Embryonic facial prominence (tissue), 1 donor: ENCODE results near the gene STPG4.
"Not testable (repeated sequence)": the region's sequence is repeated elsewhere in the genome, so short reads cannot be mapped to it uniquely, and the experiment has no call there.

Source experiments
- DNase-seq: peaks from one replicate; pipeline ENCODE4 v3.0.0-alpha.2; 2016; ENCODE audit errors: extremely low spot score

STPG4 gene

DNA sequence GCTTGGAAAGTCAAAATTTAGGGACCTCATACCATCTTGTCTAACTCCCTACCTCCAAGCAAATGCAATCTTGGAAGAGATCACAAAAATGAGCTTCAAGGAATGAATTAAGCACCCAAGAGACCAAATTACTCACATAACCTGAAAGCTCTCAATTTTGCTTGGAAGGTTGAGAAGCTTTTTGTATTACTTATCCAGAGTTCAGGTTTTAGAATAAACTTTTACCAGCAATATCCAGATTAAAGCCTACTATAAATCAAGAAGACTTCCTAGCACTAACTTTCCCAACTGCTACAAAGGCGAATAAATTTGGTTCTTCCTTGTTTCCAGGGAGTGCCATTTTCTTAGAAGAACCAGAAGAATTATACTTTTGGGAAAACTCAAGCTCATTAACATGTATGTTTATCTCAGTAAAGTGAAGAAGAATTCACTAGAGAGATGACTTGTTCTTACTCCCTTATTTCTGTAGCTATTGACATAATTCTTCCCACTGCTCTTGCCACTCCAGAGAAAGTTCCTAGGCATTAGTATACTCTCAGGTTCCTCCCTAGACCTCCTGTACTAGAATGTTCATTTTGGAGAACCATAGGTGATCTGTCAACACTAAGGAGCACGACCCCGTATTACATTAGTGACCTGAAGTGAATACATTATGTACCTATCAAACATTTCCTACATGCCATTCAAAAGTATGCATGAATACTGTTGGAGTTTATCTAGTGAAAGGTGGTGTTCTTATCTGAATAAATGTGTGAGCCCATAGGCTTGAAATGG lies 18.0 kb upstream of the STPG4 start:
- no peak for DNase-seq

DNA sequence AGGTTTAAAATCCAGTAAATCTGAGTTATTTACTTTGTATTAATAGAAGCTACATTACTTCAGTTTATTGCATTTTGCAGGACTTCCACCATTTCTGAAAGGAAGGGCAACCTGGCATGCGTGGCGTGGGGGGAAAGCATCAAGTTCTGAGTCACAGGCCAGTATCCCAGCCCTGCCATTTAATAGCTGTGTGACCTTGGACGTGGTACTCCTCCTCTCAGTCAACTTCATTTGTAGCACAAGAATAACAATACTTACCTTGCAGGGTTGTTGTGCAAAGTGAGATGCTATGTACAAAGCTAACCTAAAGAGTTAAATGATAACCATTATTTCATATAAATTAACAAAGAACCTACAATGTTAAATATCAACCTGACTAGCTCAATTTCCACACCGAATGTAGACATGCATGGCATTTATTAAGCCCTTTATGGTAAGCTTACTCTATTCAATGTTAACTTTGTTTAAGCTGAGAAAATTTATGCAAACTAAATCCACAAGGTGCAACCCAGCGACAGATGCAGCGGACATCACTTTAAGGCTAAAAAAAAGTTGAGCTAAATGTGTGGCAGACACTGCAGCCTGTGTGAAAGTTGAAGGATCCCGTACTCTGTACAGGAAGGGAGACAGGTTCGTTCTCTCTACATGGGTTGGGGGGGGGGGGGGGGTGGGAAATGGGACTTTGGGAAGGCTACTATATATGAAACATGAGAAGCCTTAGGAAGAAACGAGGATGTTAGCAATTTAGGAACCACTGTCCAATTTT lies 17.2 kb upstream of the STPG4 start:
- no peak for DNase-seq

DNA sequence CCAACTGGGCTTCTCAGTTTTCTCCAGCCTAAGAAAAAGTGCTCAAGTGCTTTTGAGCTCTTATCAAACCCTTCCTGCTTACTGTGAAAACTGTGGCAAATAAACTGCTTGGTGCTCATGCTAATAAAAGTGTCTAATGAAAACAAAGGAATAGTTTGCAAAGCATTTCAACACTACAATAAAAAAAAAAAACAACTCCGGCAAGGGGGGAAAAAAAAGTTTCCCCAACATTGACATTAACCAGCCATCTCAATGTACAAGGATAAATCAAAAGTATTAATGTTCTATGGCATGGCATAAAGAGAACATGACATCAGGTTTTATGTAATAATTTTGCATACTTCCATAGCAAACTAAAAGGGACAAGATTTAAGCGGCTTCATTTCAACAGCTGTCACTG lies 14.7 kb upstream of the STPG4 start:
- DNase-seq: no peak

GRCh38 chr2:47168895-47169294 lies 13.8 kb upstream of the STPG4 start:
- not testable (repeated sequence) for DNase-seq

GRCh38 chr2:47167149-47167548 lies 12.0 kb upstream of the STPG4 start:
- no peak for DNase-seq

DNA sequence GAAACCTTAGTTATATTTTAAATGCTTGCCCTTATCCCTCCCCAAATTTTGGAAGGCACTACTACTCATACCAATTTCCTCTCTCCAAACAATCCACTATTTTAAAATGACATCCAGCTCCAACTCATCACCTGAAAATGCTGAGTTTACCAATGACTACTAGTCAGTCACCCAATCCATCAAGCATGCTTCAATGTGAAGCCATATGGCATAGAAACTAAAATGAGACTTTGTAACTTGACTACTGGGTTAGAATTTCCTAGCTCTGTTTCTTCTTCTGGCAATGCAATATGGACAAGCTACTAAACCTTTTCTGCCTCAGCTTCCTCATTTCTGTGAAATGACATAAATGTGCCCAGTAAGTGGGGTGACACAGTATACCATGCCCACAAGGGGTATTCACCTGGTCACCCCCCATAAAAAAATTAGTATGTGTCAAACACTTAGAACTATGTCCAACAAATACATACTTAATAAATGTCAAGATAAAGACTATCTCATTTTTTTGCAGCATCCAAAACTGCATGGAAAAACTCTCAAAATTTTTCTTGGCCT lies 10.0 kb upstream of the STPG4 start:
- no peak for DNase-seq

- DNase-seq: no peak
Measured at GRCh38 chr2:47162780-47163179, 7.7 kb upstream of the STPG4 start.

- DNase-seq: no peak
Measured at GRCh38 chr2:47161475-47161874, 6.4 kb upstream of the STPG4 start.

DNA sequence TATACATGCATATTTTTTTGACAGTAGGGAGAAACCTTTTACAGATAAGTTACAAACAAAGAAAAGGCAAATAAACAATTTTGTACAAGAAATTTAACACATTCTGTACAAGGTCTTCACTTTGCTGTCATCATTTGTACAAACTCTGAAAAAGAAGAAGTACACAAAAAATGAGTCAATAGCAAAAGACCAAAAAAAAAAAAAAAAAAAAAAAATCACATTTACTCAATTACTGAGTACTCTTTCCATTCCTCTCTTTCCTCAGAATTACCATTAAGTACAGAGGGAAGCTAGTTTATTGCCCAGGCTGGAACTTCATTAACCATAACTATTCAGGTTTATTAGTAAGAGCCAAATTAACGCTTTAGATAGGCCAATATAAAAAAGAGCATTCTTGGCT lies 5.6 kb upstream of the STPG4 start:
- DNase-seq: no peak

DNA sequence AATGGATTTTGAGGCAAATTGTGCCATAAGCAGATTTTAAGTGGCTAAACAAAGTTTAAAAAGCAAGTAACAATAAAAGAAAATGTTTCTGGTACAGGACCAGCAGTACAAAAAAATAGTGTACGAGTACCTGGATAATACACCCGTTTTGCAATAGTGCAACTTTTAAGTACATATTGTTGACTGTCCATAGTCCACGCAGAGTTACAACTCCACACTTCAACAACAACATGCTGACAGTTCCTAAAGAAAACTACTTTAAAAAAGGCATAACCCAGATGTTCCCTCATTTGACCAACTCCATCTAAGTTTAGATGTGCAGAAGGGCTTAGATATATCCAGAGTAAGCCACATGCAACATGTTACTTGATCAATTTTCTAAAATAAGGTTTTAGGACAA lies 5.1 kb upstream of the STPG4 start:
- DNase-seq: no peak

GRCh38 chr2:47159627-47160026 lies 4.5 kb upstream of the STPG4 start:
- DNase-seq: no peak

DNA sequence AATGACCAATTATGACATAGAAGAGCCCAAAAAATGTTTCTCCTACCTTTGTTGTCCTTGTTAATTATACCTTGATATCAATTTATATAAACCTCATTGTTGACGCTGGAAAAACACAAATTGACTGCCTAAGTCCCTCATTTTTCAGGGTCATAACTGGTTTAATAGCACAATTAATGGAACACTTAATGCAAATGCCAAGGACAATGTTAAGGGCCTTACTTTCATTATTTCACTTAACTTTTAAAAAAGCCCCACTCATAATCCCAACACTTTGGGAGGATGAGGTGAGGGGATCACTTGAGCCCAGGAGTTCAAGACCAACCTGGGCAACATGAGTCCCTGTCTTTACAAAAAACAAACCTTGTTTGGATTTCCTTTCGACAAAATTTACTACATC lies 3.5 kb upstream of the STPG4 start:
- no peak for DNase-seq

GRCh38 chr2:47152803-47153202 lies 2.3 kb downstream of the STPG4 start:
- DNase-seq: no peak

- no peak for DNase-seq
Measured at GRCh38 chr2:47150175-47150574, 4.9 kb downstream of the STPG4 start.

- no peak for DNase-seq
Measured at GRCh38 chr2:47147021-47147420, 8.1 kb downstream of the STPG4 start.

GRCh38 chr2:47145466-47145865 lies 9.6 kb downstream of the STPG4 start:
- no peak for DNase-seq

- no peak for DNase-seq
Measured at GRCh38 chr2:47141520-47141919, 13.6 kb downstream of the STPG4 start.

GRCh38 chr2:47134386-47135090 lies 20.6 kb downstream of the STPG4 start:
- DNase-seq: no peak

- DNase-seq: no peak
Measured at GRCh38 chr2:47133046-47133445, 22.1 kb downstream of the STPG4 start.

DNA sequence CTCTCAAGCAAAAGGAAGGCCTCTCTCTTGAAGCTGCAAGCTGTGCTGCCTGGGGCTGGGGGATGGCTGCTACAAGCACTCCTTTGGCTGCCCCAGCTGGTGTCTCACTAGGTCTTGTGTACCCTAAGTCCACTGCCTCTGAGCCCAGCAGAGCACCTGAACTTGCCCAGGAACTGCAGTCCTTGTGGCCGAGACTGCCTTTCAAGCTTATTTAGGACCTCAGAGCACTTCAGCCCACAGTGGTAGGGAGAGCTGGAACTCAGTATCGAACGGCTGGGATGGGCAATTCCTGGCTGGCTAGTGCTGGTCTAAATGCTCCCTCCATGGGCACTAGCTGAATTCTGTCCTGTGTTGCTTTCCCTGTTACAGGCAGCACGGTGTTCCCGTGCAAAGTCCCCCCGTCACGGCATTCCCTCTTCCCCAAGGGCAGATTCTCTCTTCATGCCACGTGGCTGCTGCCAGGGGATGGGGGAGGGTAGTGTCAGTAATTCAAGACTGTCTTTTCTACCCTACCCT lies 25.9 kb downstream of the STPG4 start:
- DNase-seq: no peak

DNA sequence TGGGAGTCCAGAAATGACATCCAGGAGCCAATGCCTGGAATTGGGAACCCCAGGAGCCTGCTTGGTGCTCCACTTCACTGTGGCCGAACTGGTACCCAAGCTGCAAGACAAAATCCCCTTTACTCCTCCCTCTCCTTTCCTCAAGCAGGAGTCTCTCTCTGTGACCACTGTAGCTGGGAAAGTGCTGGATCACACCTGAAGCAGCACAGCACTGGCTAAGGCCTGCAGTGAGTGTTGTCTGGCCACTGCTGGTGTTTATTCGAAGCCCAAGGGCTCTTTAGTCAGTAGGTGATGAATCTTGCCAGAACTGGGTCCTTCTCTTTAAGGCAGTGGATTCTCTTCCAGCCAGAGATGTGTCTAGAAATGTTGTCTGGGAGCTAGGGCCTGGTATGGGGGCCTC lies 26.4 kb downstream of the STPG4 start:
- no peak for DNase-seq

DNA sequence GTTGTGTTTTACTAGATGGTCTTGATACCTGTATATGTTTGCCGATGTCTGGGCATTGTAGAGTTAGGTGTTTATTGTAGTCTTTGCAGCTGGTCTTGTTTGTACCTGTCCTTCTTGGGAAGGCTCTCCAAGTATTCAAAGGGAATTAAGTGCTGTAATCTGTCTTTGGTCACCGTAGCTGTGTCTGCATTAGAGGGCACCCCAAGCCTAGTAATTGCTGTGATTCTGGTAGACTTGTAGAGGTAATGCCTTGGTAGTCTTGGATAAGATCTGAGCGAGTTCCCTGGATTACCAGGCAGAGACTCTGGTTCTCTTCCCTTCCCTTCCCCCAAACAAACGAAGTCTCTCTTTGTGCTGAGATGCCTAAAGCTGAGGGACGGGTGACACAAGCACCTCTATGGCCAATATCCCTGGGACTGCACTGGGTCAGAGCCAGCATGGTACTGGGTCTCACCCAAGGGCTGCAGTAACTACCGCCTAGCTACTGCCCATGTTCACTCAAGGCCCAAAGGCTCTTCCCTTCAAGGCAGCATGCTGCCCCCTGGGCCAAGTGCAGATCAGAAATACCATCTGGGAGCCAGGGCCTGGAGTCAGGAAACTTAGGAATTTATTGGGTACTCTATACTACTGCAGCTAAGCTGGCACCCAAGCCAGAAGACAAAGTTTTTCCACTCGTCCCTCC lies 27.1 kb downstream of the STPG4 start:
- DNase-seq: no peak
